Measurements from ENCODE around the gene TSC22D1. TPM values are rescaled to one million over a fixed set of nuclear protein-coding genes. Genes with fewer than 3 reads are reported as not detected.

TSC22D1 gene
- total RNA-seq, 1 experiment from 2014 or later, result 194 TPM

DNA sequence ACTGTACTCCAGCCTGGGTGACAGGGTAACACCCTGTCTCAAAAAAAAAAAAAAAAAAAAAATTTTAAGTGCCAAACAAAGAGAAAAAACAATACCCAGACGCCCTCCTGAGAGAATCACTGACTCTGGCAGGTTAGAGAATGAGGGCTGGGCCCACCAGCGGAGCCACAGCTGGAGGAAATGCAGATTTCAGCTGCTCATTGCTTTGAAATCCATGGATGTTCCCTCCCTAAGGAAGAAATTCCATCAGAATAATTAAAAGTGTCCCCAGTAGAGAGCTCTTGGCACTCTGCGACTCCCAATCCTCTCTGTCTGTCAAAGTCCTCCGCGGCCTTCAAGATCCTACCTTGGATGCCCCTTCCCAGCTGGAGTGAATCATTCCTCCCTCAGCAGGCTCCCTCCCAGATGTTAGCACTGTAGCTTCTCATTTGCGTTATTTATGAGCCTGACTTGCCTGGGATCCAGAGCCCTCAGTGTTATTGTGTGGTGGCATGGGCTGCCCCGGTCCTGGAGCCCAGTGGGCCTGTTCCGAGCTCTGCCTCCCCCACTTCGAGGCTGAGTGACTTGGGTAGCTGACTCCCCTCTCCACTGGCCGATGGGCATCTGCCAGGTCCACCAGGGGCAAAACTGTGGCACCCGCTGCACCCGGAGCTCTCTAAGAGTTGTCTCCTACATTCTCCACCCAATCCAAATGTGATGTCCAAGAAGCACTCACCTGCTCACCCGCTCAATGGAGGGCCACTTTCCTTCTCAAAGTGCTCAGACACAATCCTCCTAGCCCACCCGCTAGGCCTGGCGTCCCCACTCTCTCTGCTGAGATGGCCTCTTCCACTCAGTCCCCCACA is 155.5 kb downstream of the TSC22D1 start:
- intact Hi-C loops (cut with micrococcal nuclease), result no loop called here
- TF ChIP-seq EZH2phosphoT487 (IDR thresholded peaks at IDR 0.05; ENCODE audit: borderline replicate concordance, low read length) (no peak), CTCF (conservative IDR thresholded peaks at IDR 0.05; ENCODE audit: low read depth, low read length) (no peak)
- Histone ChIP-seq H3F3A (ENCODE audit: low read length, unreplicated experiment) (no peaks in the 10 kb centered on the region), H3K4me3 (ENCODE audit: low read length) (no peak overlapping the region), H3K4me2 (ENCODE audit: low read length) (no peak overlapping the region), H3K9ac (ENCODE audit: low read length) (no peak overlapping the region), H3K9me3 (ENCODE audit: low read length) (no peaks in the 10 kb centered on the region), H3K27ac (ENCODE audit: low read length) (no peak overlapping the region), H3K27me3 (ENCODE audit: low read length) (no peaks in the 10 kb centered on the region), H4K20me1 (ENCODE audit: low read length) (no peaks in the 10 kb centered on the region), H2AFZ (ENCODE audit: low read length) (no peak overlapping the region), H3K4me1 (ENCODE audit: insufficient read depth, low read length) (no peaks in the 10 kb centered on the region), H3K36me3 (ENCODE audit: low read depth, low read length) (no peaks in the 10 kb centered on the region), H3K79me2 (ENCODE audit: low read length) (no peaks in the 10 kb centered on the region), H3K9me2 (replicated peaks; ENCODE audit: low read length) (no peaks in the 10 kb centered on the region)
- DNase-seq (no peak), ATAC-seq (no peak)
- no TSS peak for BruUV-seq (replicated peaks)
- ChIA-PET POLR2A (ENCODE audit: unreplicated experiment) (interaction anchor here (0.6 to 0.7 kb wide), 2 partner anchors 13 to 189 kb away, joined by 3 to 8 read pairs; no protein-coding TSS in a partner anchor), CTCF (no interaction called here)

DNA sequence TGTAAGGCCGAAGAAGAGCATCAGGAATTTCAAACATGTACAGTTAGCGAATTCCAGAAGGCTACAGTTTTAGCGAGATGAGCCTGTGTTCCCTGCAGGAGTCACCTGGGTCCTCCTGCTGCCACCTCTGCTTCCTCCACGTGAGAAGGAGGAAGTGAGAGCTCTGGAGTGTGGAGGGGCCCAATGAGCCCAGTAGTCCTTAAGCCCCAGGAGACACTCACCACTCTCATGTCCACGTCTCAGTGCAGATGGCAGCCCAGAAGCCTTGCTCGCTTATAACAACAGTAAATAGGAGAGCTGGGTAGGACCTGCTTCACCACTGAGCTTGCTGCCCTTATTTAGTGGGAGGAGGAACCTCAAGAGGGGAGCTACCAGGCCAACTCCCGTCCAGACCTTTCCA is 158.3 kb downstream of the TSC22D1 start:
- ATAC-seq, result no peak
- no peak overlapping the region for H3K4me3 ChIP-seq (ENCODE audit: low read length)
- no peaks in the 10 kb centered on the region for H3K4me1 ChIP-seq (ENCODE audit: insufficient read depth, low read length)
- H4K20me1 ChIP-seq (ENCODE audit: low read length), result no peaks in the 10 kb centered on the region
- no TSS peak for BruUV-seq (replicated peaks)
- no peaks in the 10 kb centered on the region for H3F3A ChIP-seq (ENCODE audit: low read length, unreplicated experiment)
- CTCF ChIA-PET, result no interaction called here
- no peaks in the 10 kb centered on the region for H3K36me3 ChIP-seq (ENCODE audit: low read depth, low read length)
- TF ChIP-seq EZH2phosphoT487 (IDR thresholded peaks at IDR 0.05; ENCODE audit: borderline replicate concordance, low read length) (no peak), EZH2 (IDR thresholded peaks at IDR 0.05; ENCODE audit: low read length, unreplicated experiment) (no peak), CTCF (conservative IDR thresholded peaks at IDR 0.05; ENCODE audit: low read depth, low read length) (no peak)
- no peaks in the 10 kb centered on the region for H3K9me3 ChIP-seq (ENCODE audit: low read length)
- intact Hi-C loops (cut with micrococcal nuclease), result no loop called here
- H3K9ac ChIP-seq (ENCODE audit: low read length), result no peak overlapping the region
- H2AFZ ChIP-seq (ENCODE audit: low read length), result no peak overlapping the region
- H3K27ac ChIP-seq (ENCODE audit: low read length), result no peak overlapping the region
- no peaks in the 10 kb centered on the region for H3K27me3 ChIP-seq (ENCODE audit: low read length)
- DNase-seq, result no peak
- no peak overlapping the region for H3K4me2 ChIP-seq (ENCODE audit: low read length)
- no peaks in the 10 kb centered on the region for H3K9me2 ChIP-seq (replicated peaks; ENCODE audit: low read length)
- H3K79me2 ChIP-seq (ENCODE audit: low read length), result no peaks in the 10 kb centered on the region
- POLR2A ChIA-PET (ENCODE audit: unreplicated experiment), result no interaction called here

DNA sequence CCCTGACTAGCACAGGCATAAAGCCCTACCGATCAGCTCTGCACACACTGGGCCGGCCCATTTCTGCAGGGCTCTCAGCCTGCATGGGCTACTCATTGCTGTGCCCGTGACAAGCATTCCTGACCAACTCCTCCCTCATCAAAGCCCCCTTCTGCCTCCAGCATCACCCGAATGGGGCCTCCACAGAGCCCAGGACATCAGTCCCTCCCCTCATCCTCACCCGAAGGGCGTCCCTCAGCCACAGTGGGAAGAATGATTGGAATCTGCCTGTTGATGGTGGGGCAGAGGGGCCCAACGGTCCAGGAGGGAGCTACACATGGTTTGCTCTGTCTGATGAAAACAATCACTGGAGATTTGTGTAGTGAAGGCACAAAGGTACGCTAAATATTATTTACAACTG is 158.7 kb downstream of the TSC22D1 start:
- Histone ChIP-seq H3K27ac (ENCODE audit: low read length) (no peak overlapping the region), H3K27me3 (ENCODE audit: low read length) (no peaks in the 10 kb centered on the region), H3F3A (ENCODE audit: low read length, unreplicated experiment) (no peaks in the 10 kb centered on the region), H3K9me3 (ENCODE audit: low read length) (no peaks in the 10 kb centered on the region), H3K4me2 (ENCODE audit: low read length) (no peak overlapping the region), H3K4me1 (ENCODE audit: insufficient read depth, low read length) (no peaks in the 10 kb centered on the region), H3K9me2 (replicated peaks; ENCODE audit: low read length) (no peaks in the 10 kb centered on the region), H2AFZ (ENCODE audit: low read length) (no peak overlapping the region), H3K36me3 (ENCODE audit: low read depth, low read length) (no peaks in the 10 kb centered on the region), H4K20me1 (ENCODE audit: low read length) (no peaks in the 10 kb centered on the region), H3K9ac (ENCODE audit: low read length) (no peak overlapping the region), H3K4me3 (ENCODE audit: low read length) (no peak overlapping the region), H3K79me2 (ENCODE audit: low read length) (no peaks in the 10 kb centered on the region)
- TF ChIP-seq EZH2 (IDR thresholded peaks at IDR 0.05; ENCODE audit: low read length, unreplicated experiment) (no peak), CTCF (conservative IDR thresholded peaks at IDR 0.05; ENCODE audit: low read depth, low read length) (no peak), EZH2phosphoT487 (IDR thresholded peaks at IDR 0.05; ENCODE audit: borderline replicate concordance, low read length) (no peak)
- DNase-seq (no peak), ATAC-seq (no peak)
- POLR2A ChIA-PET (ENCODE audit: unreplicated experiment), result no interaction called here
- intact Hi-C loops (cut with micrococcal nuclease), result no loop called here
- CTCF ChIA-PET, result no interaction called here
- BruUV-seq (replicated peaks), result no TSS peak
